Uterus (tissue), 2 donors: ENCODE measurements around the gene NDUFA8.

Source experiments
- POLR2A ChIP-seq, 2 donors: fragments of 450-650 bp; IDR thresholded peaks; one replicate each; pipeline ENCODE4 v1.6.1; 2016; ENCODE audit warnings: antibody characterized with exemption in 2 of 2, mild to moderate bottlenecking in 1 of 2, moderate library complexity in 1 of 2
- TF ChIP-seq, protein P1 (sequence below), 4 experiments: fragments of 200-600 bp in 2 of 4; fragments of 450-650 bp in 2 of 4; sonication (generic) in 2 of 4; IDR thresholded peaks; one replicate each; pipeline ENCODE4 v1.5.1; 2016 to 2019; ENCODE audit warnings: antibody characterized with exemption in 4 of 4, mild to moderate bottlenecking in 2 of 4, moderate library complexity in 1 of 4

DNA sequence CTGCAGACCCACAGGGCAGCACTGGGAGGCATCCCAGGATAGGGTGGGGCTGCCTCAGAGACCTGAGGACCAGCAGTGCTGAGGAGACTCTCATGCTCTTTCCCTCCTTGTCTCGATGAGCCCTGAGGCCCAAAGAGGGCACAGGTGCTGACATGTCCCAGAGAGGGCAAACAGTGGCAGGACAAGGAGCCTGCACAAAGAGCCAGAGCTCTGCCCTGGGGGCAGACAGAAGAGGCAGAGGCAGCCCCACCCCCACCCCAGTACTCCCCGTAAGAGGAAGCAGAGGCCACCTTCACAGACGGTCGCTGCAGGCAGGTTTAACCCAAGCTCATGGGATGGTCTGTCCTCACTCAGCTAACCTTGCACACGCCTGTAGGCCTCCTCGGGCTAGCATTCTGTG is 37.1 kb downstream of the NDUFA8 start:
- TF ChIP-seq, protein P1, sequence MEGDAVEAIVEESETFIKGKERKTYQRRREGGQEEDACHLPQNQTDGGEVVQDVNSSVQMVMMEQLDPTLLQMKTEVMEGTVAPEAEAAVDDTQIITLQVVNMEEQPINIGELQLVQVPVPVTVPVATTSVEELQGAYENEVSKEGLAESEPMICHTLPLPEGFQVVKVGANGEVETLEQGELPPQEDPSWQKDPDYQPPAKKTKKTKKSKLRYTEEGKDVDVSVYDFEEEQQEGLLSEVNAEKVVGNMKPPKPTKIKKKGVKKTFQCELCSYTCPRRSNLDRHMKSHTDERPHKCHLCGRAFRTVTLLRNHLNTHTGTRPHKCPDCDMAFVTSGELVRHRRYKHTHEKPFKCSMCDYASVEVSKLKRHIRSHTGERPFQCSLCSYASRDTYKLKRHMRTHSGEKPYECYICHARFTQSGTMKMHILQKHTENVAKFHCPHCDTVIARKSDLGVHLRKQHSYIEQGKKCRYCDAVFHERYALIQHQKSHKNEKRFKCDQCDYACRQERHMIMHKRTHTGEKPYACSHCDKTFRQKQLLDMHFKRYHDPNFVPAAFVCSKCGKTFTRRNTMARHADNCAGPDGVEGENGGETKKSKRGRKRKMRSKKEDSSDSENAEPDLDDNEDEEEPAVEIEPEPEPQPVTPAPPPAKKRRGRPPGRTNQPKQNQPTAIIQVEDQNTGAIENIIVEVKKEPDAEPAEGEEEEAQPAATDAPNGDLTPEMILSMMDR (IDR thresholded peaks at IDR 0.05): no peak
- no peak for TF ChIP-seq POLR2A (IDR thresholded peaks at IDR 0.05)
